Fibroblast of skin of left quadriceps (primary cell): ENCODE results near the gene FAM53A.
A peak's percentile ranks its signal among the peaks of the same experiment; 100 is the strongest.

Experiments
- DNase-seq, 2 experiments: peaks; one replicate each; pipeline ENCODE4 v3.0.0-alpha.2; 2013; ENCODE audit warnings: low read depth in 2 of 2

FAM53A gene, protein sequence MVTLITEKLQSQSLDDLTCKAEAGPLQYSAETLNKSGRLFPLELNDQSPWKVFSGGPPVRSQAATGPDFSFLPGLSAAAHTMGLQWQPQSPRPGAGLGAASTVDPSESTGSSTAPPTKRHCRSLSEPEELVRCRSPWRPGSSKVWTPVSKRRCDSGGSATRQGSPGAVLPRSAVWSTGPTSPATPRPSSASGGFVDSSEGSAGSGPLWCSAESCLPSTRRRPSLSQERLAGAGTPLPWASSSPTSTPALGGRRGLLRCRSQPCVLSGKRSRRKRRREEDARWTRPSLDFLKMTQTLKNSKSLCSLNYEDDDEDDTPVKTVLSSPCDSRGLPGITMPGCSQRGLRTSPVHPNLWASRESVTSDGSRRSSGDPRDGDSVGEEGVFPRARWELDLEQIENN

DNA sequence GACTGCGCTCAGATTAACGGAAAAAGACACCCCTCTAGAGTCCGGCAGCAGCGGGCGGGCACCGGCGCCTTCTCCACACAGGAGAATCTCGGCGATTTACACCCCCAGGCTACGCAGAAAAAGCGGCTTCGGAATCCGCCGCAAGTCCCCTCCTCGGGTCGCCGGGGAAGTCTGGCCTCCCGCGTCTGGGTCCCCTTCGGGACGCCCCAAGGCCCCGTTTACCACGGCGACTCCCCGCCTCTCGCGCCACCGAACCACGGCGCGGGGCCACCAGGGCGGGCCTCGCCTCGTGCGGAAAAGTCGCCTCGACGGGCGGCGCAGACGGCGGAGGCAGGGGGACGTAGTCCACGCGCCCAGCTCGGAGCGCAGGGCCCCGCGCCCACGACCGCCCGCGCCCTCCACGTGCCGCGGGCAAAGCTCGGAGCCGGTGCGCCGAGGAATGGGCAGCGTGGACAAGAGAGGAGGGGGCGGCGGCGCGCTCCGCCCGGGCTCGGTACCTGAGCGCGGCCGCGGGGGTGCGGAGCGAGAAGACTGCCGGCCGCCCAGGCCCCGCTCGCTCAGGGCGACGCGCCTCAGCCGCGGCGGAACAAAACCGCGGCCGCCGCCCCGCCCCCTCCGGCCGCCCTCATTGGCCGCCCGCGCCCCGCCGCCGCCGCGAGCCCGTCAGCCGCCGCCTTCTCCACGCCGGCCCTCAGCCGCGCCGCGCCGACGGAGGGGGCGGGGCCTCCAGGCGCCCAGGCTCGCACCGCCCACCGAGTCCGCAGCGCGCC, at the start of gene FAM53A:
Gene FAM53A (minus strand): TSS at position 578 of the 770 bp plus-strand sequence. CDS start 15,572 bp downstream, outside the sequence.
- peak; percentile 72 to 74 for DNase-seq

DNA sequence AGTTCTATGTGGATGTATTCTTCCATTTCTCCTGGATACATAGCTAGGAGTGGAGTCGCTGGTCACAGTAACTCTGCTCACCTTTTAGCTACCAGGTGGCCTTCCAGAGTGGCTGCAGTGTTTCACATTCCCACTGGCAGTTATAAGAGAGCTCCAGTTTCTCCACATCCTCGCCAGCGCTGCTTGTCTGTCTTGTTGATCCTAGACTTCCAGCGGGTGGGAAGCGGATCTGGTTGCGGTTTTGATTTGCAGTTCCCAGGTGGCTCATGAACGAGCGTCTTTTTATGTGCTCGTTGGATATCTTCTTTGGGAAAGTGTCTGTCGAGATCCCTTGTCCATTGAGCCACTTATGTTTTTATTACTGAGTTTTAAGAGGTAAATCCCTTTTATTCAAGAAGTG, 48.8 kb upstream of the FAM53A start:
- no peak for DNase-seq

DNA sequence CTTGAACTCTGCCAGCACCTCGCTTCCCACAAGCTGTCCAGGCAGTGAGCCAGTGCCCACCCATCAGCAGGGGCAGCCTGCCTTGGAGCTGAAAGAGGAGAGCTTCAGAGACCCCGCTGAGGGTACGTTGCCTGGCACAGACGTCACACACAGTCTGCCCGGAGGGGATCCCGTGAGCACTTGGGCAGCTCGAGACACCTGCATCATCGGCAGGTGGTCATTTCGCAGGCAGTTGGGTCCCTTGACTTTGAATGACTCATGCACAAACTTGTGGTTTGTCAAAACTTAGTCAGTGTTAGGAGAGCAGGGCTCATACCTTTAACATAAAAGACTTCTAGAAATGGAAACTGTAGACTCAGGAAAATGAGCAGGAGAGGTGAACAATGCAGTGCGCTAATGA, 47.1 kb upstream of the FAM53A start:
- no peak for DNase-seq

DNA sequence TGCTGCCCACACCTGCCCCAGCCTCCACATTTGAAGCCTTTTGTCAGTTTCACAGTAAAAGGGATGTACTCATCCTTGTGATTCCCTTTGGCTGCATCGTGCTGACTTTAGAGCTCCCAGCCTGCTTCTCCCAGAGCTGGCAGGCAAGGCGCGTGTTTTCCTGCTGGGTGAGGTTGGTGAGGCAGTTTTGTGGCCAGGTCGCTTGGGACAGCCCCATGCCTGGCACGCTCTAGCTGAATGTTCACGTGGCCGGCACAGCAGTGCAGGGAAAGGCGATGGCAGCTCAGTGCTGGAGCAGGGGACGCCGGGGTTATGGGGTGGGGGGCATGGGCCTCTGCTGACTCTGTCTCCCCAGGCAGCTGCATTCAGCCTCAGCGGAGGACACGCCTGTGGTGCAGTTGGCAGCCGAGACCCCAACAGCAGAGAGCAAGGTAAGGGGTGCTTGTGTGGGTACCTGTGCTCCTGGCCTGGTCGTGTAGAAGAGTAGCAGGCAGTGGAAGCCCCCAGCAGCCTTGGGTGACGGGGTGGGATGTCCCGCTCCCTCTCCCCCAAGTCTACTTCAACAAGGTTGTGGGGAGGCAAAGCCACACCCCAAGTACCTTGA, 46.5 kb upstream of the FAM53A start:
- no peak for DNase-seq

DNA sequence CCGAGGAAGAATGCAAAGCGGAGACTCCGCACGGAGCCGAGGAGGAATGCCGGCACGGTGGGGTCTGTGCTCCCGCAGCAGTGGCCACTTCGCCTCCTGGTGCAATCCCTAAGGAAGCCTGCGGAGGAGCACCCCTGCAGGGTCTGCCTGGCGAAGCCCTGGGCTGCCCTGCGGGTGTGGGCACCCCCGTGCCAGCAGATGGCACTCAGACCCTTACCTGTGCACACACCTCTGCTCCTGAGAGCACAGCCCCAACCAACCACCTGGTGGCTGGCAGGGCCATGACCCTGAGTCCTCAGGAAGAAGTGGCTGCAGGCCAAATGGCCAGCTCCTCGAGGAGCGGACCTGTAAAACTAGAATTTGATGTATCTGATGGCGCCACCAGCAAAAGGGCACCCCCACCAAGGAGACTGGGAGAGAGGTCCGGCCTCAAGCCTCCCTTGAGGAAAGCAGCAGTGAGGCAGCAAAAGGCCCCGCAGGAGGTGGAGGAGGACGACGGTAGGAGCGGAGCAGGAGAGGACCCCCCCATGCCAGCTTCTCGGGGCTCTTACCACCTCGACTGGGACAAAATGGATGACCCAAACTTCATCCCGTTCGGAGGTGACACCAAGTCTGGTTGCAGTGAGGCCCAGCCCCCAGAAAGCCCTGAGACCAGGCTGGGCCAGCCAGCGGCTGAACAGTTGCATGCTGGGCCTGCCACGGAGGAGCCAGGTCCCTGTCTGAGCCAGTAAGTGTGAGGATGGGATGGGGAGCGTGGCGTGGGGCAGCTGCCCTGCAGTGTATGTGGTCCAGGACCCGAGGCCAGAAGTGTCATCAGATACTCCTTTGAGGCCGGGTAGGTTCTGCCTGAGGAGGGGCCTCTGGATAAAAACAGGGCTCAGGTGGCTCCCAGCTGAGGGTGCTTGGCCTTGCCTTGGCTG, 44.2 kb upstream of the FAM53A start:
- no peak for DNase-seq

DNA sequence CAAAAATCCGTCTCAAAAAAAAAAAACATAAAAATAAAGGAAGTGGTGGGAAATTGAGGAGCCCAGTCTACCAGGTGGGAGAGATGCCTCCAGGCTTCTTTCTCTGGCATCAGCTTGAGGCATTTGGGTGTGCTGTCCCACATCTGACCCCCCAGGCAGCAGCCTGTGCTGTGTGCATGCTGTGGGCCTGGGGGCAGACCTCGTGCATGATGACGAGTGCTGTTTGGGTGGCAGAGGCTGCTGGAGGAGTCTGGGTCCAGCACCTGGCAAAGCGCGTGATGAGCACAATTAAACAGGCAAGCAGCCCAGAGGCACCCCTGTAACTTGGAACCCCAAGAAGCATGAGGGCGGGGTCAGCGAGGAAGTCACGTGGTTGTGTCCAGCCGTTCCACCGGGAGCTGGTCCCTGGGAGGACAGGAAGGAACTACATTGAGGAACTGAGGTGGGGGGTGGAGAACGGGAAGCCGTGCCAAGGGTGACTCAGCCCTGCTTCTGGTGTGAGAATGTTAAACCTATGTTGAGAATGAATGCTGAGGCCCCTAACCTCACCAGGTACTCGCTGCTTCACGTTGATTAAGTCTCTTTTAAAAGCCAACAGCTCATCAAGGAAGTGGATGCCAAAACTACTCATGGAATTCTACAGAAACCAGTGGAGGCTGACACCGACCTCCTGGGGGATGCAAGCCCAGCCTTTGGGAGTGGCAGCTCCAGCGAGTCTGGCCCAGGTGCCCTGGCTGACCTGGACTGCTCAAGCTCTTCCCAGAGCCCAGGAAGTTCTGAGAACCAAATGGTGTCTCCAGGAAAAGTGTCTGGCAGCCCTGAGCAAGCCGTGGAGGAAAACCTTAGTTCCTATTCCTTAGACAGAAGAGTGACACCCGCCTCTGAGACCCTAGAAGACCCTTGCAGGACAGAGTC, 43.3 kb upstream of the FAM53A start:
- no peak for DNase-seq

DNA sequence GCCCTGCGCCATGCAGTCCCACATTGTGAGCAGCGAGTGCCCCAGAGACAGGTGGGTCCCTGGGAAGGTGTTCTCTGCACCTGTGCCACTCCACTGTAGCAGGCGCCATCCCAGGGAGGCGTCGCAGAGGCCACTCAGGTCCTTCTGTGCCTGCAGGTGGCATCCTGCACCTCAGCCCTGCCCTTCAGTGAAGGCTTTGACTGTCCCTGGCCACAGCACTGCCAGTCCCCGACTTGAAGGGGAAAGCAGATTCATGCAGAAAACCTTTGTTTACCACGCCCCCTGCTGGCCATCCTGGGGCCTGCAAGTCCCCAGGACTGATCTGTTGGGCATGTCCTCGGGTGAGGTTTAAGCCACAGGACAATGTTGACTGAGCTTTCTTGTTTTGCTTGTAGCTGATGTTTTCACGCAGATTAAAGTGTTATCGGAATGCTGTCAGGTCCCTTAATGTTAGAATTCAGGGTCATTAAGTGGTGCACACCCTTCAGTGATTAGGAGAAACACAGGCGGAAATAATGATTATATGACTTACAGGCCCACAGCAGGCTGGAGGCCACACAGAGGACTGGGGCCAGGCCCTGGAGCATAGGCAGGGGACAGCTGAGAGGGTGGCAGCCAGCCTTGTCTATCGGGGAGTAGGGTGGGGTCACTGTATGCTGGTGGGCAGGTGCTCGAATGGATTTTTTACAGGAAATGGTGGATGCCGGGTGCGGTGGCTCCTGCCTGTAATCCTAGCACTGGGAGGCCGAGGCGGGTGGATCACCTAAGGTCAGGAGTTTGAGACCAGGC, 42.2 kb upstream of the FAM53A start:
- peak; percentile 54 to 58 for DNase-seq

DNA sequence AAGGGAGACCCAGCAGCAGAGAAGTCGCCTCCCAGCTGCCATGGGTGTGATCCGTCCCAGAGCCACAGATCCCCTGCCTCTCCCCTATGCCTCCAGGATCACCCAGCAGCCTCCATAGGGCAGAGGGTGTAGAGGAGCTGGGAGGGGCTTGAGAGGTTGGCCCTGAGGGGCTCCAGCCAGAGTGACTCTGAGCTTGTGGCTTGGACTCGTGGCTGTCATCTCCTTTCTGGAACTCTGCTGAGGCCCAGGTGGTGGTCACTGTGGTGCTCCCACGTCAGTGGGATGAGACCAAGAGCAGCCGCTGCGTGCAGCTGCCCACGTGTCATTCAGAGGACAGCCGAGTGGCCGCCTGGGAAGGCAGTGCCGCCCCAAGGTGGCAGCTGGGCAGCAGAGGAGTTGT, 41.4 kb upstream of the FAM53A start:
- no peak for DNase-seq

DNA sequence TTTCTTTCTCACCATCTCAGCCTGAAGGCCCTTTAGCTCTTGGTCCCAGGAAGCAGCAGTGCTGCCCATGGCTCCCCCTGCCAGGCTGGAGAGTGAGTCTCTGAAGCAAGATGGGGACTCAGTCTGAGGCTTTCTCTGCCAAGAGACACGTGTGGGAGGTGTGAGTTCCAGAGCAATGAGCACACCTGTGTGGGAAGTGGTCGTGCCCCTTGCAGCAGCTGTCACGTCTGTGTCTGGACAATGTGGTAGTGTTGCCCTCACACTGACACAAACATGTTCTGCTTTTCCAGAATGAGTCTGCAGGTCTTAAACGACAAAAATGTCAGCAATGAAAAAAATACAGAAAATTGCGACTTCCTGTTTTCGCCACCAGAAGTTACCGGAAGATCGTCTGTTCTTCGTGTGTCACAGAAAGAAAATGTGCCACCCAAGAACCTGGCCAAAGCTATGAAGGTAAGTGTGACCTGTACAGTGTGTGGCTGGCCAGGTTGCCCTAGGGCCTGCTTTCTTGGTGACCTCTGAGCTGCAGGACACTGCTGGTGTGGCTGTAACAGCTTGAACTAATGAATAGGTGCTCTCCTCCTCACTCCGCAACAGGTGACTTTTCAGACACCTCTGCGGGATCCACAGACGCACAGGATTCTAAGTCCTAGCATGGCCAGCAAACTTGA, 39.2 kb upstream of the FAM53A start:
- no peak for DNase-seq

DNA sequence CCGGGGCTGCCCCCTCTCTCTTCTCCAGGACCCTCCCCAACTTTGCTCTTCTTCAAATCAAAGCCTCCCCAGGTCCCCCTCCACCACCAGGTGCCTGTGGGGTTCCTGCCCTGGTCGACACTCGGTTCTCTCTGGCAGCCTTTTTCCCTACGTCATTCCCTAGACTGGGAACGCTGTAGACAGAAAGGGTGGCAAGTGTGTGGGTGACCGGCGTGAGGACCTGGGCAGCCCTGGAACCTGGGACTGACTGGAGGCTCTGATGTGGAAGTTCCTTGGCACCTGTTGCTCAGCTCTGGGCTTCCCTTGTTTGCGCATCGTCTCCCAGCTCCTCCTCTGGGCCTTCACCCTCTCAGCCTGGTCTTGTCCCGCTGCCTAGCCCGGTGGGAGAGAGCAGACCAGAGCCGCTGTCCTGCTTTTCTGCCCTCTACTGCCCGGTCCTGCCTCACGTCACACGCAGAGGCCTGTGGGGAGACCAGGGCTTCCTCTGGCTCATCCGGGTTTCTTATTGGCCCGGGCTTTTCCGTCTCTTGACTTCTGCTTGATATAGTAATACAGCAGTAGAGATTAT, 38.5 kb upstream of the FAM53A start:
- DNase-seq = no peak

DNA sequence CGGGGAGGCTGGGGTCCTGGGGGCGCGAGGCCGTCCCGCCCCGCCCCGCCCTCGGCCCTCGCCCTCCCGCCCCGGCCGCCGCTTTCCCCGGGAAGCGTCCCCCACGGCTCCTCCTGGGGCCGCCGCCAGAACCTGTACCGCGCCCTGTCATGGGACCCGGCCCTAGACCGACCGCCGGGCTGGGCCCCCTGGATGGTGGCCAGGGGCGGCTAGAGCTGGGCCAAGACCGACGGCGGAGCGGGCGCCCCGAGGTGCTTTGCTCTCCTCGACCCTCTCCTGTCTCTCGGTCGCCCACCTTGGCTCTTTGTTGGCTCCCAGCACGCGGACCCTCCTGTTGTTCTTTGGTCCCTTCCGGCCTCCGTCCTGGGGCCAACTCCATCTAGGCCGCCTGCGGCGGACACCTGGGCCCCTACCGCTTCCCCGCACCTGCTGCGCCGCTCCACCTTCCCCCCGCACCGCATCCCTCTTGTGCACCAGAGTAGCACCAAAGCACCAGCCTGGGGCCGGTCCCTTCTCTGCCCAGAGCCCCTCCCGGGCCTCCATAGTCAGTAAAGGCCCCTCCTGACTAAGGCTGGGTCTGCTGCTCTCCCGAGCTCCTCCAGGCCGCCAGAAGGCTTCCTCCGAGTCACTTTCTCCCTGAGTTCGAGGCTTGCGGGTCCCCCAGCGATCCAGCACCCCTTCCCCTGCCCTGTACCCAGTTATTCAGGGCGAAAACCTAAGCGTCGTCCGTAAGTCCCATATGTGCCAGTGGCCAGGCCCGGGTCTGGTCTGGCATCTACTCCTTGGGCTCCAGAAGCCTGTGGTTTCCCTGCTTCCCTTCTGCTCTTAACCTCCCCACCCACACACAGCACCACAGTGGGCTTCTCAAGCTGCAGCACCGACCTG, 37.8 kb upstream of the FAM53A start:
- no peak for DNase-seq

DNA sequence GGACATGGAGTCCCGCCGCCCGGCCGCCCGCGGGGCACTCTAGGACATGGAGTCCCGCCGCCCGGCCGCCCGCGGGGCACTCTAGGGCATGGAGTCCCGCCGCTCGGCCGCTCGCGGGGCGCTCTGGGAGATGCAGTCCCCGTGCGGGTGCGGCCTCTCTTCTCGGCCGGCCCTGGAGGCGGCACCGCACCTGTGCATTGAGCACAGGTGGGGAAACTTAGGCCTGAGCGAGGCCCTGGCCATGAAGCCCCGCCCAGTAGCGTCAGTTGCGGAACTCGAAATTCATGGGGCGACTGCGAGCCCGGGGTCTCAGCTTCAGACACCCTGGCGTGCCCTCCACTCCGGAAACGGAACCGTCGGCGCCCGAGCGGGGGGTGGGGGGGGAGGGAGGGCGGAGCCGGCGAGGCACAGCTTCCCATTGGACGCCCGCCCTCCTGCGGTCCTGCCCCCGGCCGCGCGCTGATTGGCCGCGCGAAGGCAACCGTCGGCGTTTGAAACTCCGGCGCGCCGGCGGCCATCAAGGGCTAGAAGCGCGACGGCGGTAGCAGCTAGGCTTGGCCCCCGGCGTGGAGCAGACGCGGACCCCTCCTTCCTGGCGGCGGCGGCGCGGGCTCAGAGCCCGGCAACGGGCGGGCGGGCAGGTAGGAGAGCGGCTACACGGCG, 37.0 kb upstream of the FAM53A start, which contains the start of the genes TACC3 and TMEM129:
Gene TACC3 (plus strand): TSS at position 519 of the 663 bp plus-strand sequence. CDS start 1,901 bp downstream, outside the sequence.
Gene TMEM129 (minus strand): TSS at position 321 of the 663 bp plus-strand sequence. CDS start 486 bp downstream, outside the sequence.
- peak; percentile 79 to 83 for DNase-seq

DNA sequence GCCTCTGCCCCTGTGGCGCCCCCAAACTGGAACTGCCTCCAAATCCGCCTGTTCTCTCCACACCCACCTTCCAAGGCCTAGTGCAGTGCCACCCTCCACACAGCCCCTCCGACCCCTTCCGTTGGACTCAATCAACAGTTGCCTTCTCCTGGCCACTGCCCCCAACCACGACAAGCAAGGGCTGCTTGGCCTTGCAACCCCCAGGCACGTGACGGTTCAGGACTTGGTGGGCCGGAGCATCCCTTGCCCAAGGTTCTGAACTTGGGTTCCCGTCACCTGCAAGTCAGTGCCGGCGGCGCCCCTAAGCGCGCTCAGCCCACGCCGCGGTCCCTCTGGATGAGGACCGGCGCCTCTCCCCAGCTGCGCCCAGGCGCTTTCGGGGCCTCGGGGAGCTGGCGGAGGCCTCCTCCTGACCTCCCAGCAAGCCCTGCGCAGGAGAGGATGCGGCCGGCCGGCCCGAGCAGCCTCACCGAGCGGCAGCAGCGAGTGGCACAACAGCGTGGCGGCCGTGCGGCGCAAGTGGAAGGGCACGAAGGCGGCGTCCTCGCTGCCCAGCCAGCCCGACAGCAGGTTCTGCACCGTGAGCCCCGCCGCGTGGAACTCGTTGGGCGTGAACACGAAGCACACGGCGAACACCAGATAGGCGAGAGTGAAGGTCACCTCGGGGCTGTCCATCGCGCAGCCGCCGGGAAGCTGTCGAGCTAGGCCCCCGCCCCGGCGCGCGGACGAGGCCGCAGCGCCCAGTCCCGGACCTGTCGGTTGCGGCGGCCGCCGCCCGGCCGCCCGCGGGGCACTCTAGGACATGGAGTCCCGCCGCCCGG, 36.3 kb upstream of the FAM53A start:
- no peak for DNase-seq

DNA sequence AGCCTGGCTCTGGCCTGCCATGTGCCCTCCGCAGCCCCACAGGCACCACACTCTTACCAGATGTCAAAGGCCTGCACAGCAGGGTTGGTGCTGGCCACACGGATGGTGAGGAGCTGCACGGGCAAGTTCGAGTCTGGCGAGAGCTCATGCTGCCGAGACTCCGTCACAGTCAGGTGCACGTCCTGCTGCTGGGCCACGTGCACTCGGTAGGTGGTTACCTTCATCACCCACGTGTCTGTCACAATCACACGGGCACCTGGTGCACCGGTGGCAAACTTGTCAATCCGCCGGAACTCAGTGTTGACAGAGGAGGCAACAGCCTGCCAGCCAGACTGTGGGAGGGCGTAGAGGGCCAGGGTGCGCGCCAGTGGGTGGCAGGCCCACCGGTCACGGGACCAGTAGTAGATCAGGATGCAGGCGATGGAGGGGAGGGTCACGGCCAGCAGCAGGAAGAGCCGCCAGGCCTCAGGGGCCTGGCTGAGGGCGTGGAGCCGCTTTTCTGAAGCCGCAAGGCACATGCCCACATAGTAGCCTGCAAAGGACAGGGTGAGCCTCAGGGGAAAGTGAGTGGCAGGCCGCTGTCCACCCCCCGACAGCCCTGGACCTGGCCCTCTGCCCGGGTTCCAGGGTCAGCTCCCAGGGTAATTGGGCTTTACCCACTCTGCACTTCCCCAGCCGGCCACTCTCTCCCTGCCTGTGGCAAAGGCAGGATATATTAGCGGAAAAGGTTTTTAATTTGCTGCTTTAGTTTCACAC, 34.2 kb upstream of the FAM53A start:
- no peak for DNase-seq
